Astrocyte (in vitro differentiated cells and primary cell): ENCODE measurements around the gene COPB1. TPM values are rescaled to one million over a fixed set of nuclear protein-coding genes. Genes with fewer than 3 reads are reported as not detected.
"Not testable (repeated sequence)": the region's sequence is repeated elsewhere in the genome, so short reads cannot be mapped to it uniquely, and the experiment has no call there.

ENCODE experiments used
- DNase-seq: peaks from one replicate; pipeline ENCODE4 v3.0.0-alpha.2; 2010; ENCODE audit warnings: low read depth
- FAIRE-seq: peaks from 2 replicates; lab custom pipeline; 2011; peaks lifted over from hg19 to GRCh38; lab: Jason Lieb, UNC
- H2AFZ ChIP-seq: 2 replicates; pipeline ENCODE4 v1.6.0; 2012; ENCODE audit warnings: low read depth, low read length, inconsistent platforms
- H3K27ac ChIP-seq: 2 replicates; pipeline ENCODE4 v1.5.1; 2011; ENCODE audit warnings: low read depth, low read length, inconsistent platforms
- H3K27me3 ChIP-seq: 2 replicates; pipeline ENCODE4 v1.6.0; 2011; ENCODE audit warnings: low read length, inconsistent platforms; ENCODE audit not compliant: insufficient read depth
- H3K36me3 ChIP-seq: 2 replicates; pipeline ENCODE4 v1.5.1; 2011; ENCODE audit warnings: low read length, inconsistent platforms; ENCODE audit not compliant: insufficient read depth
- H3K4me1 ChIP-seq: 2 replicates; pipeline ENCODE4 v1.5.1; 2011; ENCODE audit warnings: low read length, inconsistent platforms; ENCODE audit not compliant: insufficient read depth
- H3K4me2 ChIP-seq: 2 replicates; pipeline ENCODE4 v1.6.0; 2012; ENCODE audit warnings: low read length, inconsistent platforms
- H3K4me3 ChIP-seq: 2 replicates; pipeline ENCODE4 v1.5.1; 2011; ENCODE audit warnings: low read depth, mild to moderate bottlenecking, low read length, inconsistent platforms; ENCODE audit not compliant: insufficient read depth
- H3K79me2 ChIP-seq: 2 replicates; pipeline ENCODE4 v1.6.0; 2012; ENCODE audit warnings: mild to moderate bottlenecking, low read length, inconsistent platforms; ENCODE audit not compliant: insufficient read depth
- H3K9ac ChIP-seq: 2 replicates; pipeline ENCODE4 v1.6.0; 2012; ENCODE audit warnings: mild to moderate bottlenecking, low read length, inconsistent platforms
- H3K9me3 ChIP-seq: 2 replicates; pipeline ENCODE4 v1.5.1; 2012; ENCODE audit warnings: low read depth, mild to moderate bottlenecking, low read length, inconsistent platforms; ENCODE audit not compliant: insufficient read depth
- H4K20me1 ChIP-seq: 2 replicates; pipeline ENCODE4 v1.6.0; 2012; ENCODE audit warnings: low read length, inconsistent platforms; ENCODE audit not compliant: insufficient read depth
- H3K27ac Mint-ChIP-seq: one replicate; pipeline ENCODE4 v1.8.0; 2021; ENCODE audit warnings: mild to moderate bottlenecking, mixed read lengths; ENCODE audit not compliant: unreplicated experiment
- H3K27me3 Mint-ChIP-seq: one replicate; pipeline ENCODE4 v1.8.0; 2021; ENCODE audit warnings: low read depth, mixed read lengths; ENCODE audit not compliant: unreplicated experiment
- H3K36me3 Mint-ChIP-seq: one replicate; pipeline ENCODE4 v1.8.0; 2021; ENCODE audit warnings: low read depth, mixed read lengths; ENCODE audit not compliant: unreplicated experiment
- H3K4me1 Mint-ChIP-seq: one replicate; pipeline ENCODE4 v1.8.0; 2021; ENCODE audit warnings: low read depth, mixed read lengths; ENCODE audit not compliant: unreplicated experiment
- H3K4me3 Mint-ChIP-seq: one replicate; pipeline ENCODE4 v1.8.0; 2021; ENCODE audit warnings: mild to moderate bottlenecking, moderate library complexity, mixed read lengths; ENCODE audit not compliant: unreplicated experiment
- H3K9me3 Mint-ChIP-seq: one replicate; pipeline ENCODE4 v1.8.0; 2021; ENCODE audit warnings: mild to moderate bottlenecking, mixed read lengths; ENCODE audit not compliant: unreplicated experiment
- CTCF ChIP-seq: IDR thresholded peaks from 2 replicates; pipeline ENCODE4 v1.5.1; 2011; ENCODE audit warnings: low read depth, mild to moderate bottlenecking, inconsistent platforms, low read length, moderate library complexity; ENCODE audit not compliant: insufficient read depth
- EZH2 ChIP-seq: IDR thresholded peaks from 2 replicates; pipeline ENCODE4 v1.6.1; 2012; ENCODE audit warnings: mild to moderate bottlenecking, low read length, inconsistent platforms; ENCODE audit not compliant: insufficient read depth
- total RNA-seq: library from RNA; stranded (reverse); gene quantifications from 2 replicates; pipeline ENCODE4 v1.2.1, GENCODE V29; 2021

COPB1 gene
- total RNA-seq, 1 donor from 2014 or later = 223 TPM

- Histone ChIP-seq H3K27me3 (no peaks in the 10 kb centered on the region), H3K36me3 (no peaks in the 10 kb centered on the region), H3K4me3 (no peak overlapping the region), H4K20me1 (no peaks in the 10 kb centered on the region), H3K9me3 (no peaks in the 10 kb centered on the region), H2AFZ (no peak overlapping the region), H3K27ac (no peak overlapping the region), H3K4me1 (no peaks in the 10 kb centered on the region), H3K79me2 (no peaks in the 10 kb centered on the region), H3K9ac (no peak overlapping the region), H3K4me2 (no peak overlapping the region)
- Mint-ChIP-seq H3K4me3 (no peak overlapping the region), H3K27ac (no peak overlapping the region), H3K4me1 (no peaks in the 10 kb centered on the region), H3K9me3 (no peaks in the 10 kb centered on the region), H3K27me3 (no peaks in the 10 kb centered on the region), H3K36me3 (no peaks in the 10 kb centered on the region)
- TF ChIP-seq CTCF (no peak), EZH2 (no peak)
- no peak for FAIRE-seq
- DNase-seq = no peak
Measured at GRCh38 chr11:14538926-14539554, 39.4 kb upstream of the COPB1 start.

GRCh38 chr11:14538271-14538925, 38.8 kb upstream of the COPB1 start:
- Mint-ChIP-seq H3K27me3 (no peaks in the 10 kb centered on the region), H3K4me3 (no peak overlapping the region), H3K9me3 (no peaks in the 10 kb centered on the region), H3K27ac (peak overlapping the region; percentile 58), H3K36me3 (no peaks in the 10 kb centered on the region), H3K4me1 (no peaks in the 10 kb centered on the region)
- H3K4me1 ChIP-seq = no peaks in the 10 kb centered on the region
- no peak overlapping the region for H2AFZ ChIP-seq
- no peak for FAIRE-seq
- no peaks in the 10 kb centered on the region for H4K20me1 ChIP-seq
- DNase-seq = no peak
- no peak overlapping the region for H3K4me2 ChIP-seq
- H3K79me2 ChIP-seq = no peaks in the 10 kb centered on the region
- H3K9me3 ChIP-seq = no peaks in the 10 kb centered on the region
- TF ChIP-seq EZH2 (no peak), CTCF (no peak)
- H3K9ac ChIP-seq = no peak overlapping the region
- no peak overlapping the region for H3K27ac ChIP-seq
- H3K27me3 ChIP-seq = no peaks in the 10 kb centered on the region
- no peak overlapping the region for H3K4me3 ChIP-seq
- no peaks in the 10 kb centered on the region for H3K36me3 ChIP-seq

- no peak overlapping the region for H3K4me2 ChIP-seq
- no peaks in the 10 kb centered on the region for H3K36me3 Mint-ChIP-seq
- DNase-seq (no peak), FAIRE-seq (no peak)
- H3K4me1 Mint-ChIP-seq = no peaks in the 10 kb centered on the region
- no peaks in the 10 kb centered on the region for H4K20me1 ChIP-seq
- H3K27me3 Mint-ChIP-seq = no peaks in the 10 kb centered on the region
- no peaks in the 10 kb centered on the region for H3K4me1 ChIP-seq
- no peak overlapping the region for H3K4me3 ChIP-seq
- no peak for TF ChIP-seq EZH2
- TF ChIP-seq CTCF = peak; percentile 82
- no peak overlapping the region for H3K27ac ChIP-seq
- H3K9ac ChIP-seq = no peak overlapping the region
- H3K36me3 ChIP-seq = no peaks in the 10 kb centered on the region
- no peaks in the 10 kb centered on the region for H3K9me3 Mint-ChIP-seq
- no peaks in the 10 kb centered on the region for H3K79me2 ChIP-seq
- H3K27me3 ChIP-seq = no peaks in the 10 kb centered on the region
- H3K27ac Mint-ChIP-seq = no peak overlapping the region
- no peaks in the 10 kb centered on the region for H3K9me3 ChIP-seq
- no peak overlapping the region for H2AFZ ChIP-seq
- H3K4me3 Mint-ChIP-seq = no peak overlapping the region
Measured at GRCh38 chr11:14537134-14537599, 37.6 kb upstream of the COPB1 start.

- not testable (repeated sequence) for DNase-seq, H3K79me2 ChIP-seq, H3K27me3 ChIP-seq, H4K20me1 ChIP-seq, H3K27ac ChIP-seq, H3K27me3 Mint-ChIP-seq, H3K9ac ChIP-seq, H3K4me1 Mint-ChIP-seq, H3K4me2 ChIP-seq, H3K4me3 Mint-ChIP-seq, FAIRE-seq, H3K27ac Mint-ChIP-seq, H3K4me1 ChIP-seq, H2AFZ ChIP-seq, H3K4me3 ChIP-seq, H3K36me3 ChIP-seq, H3K36me3 Mint-ChIP-seq, H3K9me3 Mint-ChIP-seq, H3K9me3 ChIP-seq
Measured at GRCh38 chr11:14535166-14535565, 35.6 kb upstream of the COPB1 start.
